Measurements from ENCODE around the gene USP32.
A peak's percentile ranks its signal among the peaks of the same experiment; 100 is the strongest.
"Not testable (repeated sequence)": the region's sequence is repeated elsewhere in the genome, so short reads cannot be mapped to it uniquely, and the experiment has no call there.

USP32 gene

DNA sequence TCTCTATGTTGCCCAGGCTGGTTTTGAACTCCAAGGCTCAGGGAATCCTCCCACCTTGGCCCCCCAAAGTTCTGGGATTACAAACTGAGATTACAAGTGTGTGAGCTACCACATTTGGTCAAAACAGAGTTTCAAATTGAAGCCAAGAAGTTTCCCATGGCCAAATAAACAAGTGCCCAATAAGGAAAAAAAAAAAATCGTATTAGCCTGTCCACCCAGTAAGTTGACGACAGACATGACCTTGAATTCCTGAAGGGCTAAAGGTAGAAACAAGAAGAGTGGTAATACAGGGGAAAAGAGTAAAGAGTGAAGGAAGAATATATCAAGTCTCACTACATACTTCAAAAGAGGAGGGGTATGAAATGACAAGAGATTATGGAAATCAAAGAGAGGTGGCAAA is 176.0 kb downstream of the USP32 start:
- in situ Hi-C loops (cut with MboI; ENCODE audit: low pct_unique_long_range_greater_than_20kb, low sequenced_read_pairs); DNase-seq: not testable (repeated sequence)

DNA sequence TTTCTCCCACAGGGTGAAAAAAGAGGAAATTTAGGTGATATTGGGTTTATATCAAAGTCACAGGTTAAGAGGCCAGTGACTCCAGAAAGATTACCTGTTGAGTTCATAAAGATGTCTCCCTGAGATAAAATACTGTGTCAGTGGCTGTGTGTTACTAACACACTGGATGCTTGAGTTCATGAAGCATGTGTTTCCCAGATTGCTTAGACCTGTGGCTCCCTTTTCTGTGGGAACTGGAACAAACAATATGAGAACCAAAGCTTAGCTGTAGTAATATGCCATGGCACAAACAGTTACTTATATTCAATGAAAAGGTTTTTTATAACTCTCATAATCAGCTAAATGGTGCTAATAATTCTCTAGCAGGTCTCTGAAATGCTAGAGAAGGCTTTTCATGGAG is 180.7 kb downstream of the USP32 start:
- DNase-seq; in situ Hi-C loops (cut with MboI; ENCODE audit: low pct_unique_long_range_greater_than_20kb, low sequenced_read_pairs): not testable (repeated sequence)

DNA sequence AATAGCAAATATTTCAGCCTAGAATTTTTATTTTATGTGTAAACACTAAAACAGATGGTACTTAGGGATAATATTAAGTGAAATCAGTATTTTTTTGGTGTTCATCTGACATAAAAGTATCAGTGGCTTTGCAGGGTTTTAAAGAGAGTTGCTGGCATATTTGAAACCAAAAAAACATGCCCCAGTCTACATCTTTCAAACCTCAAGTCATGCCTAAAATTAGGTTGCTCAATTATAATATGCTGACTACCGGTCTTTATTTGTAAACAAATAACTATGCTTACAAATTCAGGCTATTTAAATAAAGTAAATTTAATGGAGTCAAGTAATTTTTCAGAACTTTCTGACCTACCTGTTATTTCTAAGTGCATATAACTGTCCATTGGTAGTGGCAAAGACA is 183.6 kb downstream of the USP32 start:
- in situ Hi-C loops (cut with MboI; ENCODE audit: low pct_unique_long_range_greater_than_20kb, low sequenced_read_pairs); DNase-seq: not testable (repeated sequence)

DNA sequence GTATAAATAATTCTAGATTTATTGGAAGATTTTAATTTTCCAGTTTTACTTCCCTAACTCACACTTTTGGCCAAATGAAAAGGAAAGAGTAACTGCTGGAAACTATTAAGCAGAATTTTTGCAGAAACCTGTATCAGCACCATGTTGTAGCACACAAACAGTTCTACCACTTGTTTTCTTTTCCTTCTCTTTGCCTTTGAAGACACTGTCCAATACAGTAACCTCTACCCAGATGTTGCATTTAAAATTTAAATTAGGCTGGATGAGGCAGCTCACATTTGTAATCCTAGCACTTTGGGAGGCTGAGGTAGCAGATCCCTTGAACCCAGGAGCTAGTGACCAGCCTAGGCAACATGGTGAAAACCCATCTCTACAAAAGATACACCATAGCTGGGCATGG is 186.2 kb downstream of the USP32 start:
- DNase-seq; in situ Hi-C loops (cut with MboI; ENCODE audit: low pct_unique_long_range_greater_than_20kb, low sequenced_read_pairs): not testable (repeated sequence)

DNA sequence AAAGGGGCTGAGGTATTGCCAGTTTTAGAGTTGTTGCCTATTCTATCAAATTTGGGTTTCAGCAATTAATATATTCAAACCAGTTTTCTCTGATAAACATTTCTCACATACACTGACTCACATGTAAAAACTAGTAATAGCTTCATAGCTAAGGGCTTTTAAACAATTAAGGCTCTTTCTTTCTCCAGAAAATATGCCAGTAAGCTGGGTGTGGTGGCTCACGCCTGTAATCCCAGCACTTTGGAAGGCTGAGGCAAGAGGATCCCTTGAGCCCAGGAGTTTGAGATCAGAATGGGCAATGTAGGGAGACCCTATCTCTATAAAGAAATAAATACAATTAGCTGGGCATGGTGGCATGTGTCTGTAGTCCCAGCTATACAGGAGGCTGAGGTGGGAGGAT is 193.3 kb downstream of the USP32 start:
- DNase-seq; in situ Hi-C loops (cut with MboI; ENCODE audit: low pct_unique_long_range_greater_than_20kb, low sequenced_read_pairs): not testable (repeated sequence)

DNA sequence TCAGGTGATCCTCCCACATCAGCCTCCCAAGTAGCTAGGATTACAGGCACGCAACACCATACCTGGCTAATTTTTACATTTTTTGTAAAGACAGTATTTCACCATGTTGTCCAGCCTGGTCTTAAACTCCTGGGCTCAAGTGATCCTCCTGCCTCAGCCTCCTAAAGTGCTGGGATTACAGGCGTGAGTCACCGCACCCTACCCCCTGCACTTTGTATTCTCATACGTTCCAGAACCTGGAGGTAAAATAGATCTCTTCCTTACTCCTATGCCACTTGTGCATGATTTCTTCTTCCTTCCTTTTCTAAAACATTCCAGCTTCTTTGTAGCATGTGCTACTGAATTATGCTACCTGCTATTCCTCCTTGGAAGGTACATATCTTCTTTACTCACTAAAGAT is 197.8 kb downstream of the USP32 start:
- in situ Hi-C loops (cut with MboI; ENCODE audit: low pct_unique_long_range_greater_than_20kb, low sequenced_read_pairs); DNase-seq: not testable (repeated sequence)

DNA sequence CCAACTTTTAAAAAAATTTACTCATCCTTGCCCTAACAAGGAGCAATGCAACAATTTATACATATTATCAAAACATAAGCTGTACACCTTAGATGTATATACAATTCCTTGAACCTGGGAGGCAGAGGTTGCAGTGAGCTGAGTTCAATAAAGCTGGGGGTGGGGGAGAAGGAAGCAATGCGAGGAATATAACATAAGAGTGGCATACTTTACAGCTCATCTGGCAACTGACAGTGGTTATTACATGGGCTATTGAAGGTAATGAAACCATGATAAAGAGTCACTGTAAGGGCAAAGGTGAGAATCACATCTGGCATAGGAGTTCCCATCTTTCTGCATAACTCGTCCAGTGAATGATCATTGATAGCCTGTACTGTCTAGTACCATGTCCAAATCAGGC is 198.5 kb downstream of the USP32 start:
- in situ Hi-C loops (cut with MboI; ENCODE audit: low pct_unique_long_range_greater_than_20kb, low sequenced_read_pairs) = no loop called here
- no peak for DNase-seq

DNA sequence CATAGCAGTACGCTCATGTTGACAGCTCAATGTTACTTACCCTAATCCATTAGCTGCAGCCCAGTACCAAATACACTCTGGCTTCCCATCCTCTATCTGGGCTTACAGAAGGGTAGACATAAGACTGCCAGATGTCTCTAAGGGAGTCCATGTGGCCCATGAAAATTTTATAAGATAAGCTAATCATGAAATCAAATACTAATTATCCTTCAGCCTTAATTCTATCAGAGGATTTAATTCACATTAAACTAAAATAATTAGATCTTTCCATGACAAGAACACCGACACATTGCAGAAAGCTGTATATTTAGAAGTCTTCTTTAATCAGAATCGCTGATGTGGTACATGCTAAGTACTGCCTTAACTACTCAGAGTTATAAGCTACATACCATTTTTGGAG is 198.9 kb downstream of the USP32 start:
- in situ Hi-C loops (cut with MboI; ENCODE audit: low pct_unique_long_range_greater_than_20kb, low sequenced_read_pairs); DNase-seq: not testable (repeated sequence)

DNA sequence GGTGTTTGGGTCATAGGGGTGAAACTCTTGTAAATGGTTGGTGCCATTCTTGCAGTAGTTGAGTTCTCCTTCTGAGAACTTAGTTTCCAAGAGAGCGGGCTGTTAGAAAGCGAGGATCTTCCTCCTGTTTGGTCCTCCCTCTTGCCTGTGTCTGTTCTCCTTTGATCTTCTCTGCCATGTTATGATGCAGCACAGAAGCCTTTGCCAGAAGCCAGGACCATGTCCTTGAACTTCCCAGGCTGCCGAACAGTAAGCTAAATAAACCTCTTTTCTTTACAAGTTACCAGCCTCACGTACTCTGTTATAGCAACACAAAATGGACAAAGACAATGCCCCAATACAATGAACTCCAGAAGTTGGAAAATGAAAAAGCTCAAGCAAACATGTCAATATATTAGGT is 201.9 kb downstream of the USP32 start:
- in situ Hi-C loops (cut with MboI; ENCODE audit: low pct_unique_long_range_greater_than_20kb, low sequenced_read_pairs); DNase-seq: not testable (repeated sequence)

DNA sequence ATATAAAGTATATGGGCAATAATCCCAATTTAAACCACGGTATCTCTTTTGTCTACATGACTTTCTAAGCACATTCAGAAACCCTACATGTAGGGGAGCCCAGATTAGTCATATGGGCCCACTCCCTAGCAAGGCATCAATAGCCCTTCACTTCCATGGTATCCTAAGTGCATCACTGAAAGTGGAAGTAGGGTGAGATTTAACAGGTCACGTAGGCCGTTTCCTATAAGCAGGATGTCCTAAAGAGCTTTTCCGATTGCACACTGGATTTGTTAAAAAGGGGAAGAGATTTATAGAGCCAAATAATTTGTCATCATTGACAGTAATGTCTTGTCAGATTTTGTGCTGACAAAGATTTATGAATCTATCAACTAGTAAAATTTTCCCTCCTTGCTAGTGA is 203.2 kb downstream of the USP32 start:
- in situ Hi-C loops (cut with MboI; ENCODE audit: low pct_unique_long_range_greater_than_20kb, low sequenced_read_pairs) = no loop called here
- DNase-seq = no peak

DNA sequence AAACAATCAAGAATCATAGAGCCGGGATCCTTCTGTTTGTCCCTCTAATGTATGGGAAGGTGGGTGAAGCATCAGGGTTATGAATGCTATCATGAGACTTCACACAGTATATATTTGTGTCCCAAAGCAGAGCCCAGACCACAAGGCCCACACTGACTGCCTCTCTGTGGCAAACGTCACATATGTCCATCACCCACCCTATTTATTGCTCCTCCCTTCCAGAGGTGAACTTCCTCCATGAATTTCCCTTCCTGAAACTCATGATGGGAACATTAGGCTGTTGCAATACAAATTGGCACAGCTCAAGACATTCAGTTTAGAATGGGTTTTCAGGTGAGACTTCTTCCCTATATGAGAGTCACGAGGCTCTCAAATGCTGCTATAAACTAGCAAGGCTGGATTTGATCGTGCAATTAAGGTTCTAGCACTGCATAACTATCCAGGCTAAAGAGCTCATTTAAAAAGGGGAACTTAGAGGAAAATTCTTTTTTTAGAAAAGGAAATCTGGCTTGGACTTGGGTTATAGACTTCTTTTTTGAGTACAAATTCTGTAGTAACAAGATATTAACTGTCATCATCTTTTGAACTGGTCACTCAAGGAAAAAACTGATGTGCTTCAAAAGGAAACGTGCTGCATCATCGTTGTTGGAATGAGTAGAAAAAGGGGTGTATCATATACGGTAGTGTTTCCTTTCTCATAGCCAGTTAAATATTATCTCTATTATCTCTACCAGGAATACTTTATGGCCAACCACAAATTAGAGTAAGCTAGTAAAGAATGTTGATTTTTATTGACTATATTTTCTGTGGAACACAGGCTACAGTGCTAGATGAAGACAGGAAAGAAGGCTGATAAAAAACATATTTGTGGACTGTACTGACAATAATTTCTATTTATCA is 204.8 kb downstream of the USP32 start:
- in situ Hi-C loops (cut with MboI; ENCODE audit: low pct_unique_long_range_greater_than_20kb, low sequenced_read_pairs) = not testable (repeated sequence)
- DNase-seq = peak; percentile 67

DNA sequence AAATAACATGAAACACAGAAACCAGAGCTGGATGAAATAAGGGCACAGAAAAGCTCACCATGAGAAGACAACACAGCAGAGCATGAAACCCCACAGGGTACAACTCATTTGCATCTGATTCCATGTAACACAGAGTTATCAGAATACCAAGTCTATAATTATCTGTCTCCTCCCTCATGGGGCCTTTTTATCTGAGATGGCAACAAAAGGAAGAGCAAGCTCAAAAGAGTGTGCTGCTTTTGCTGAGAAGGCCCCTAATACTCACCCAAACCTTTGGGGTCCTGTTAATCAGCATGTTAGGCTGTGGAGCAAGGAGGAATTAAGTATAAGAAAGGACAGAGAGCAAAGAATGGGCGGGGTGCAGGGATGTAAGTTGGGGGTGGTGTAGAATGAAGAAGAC is 205.6 kb downstream of the USP32 start:
- in situ Hi-C loops (cut with MboI; ENCODE audit: low pct_unique_long_range_greater_than_20kb, low sequenced_read_pairs); DNase-seq: not testable (repeated sequence)

DNA sequence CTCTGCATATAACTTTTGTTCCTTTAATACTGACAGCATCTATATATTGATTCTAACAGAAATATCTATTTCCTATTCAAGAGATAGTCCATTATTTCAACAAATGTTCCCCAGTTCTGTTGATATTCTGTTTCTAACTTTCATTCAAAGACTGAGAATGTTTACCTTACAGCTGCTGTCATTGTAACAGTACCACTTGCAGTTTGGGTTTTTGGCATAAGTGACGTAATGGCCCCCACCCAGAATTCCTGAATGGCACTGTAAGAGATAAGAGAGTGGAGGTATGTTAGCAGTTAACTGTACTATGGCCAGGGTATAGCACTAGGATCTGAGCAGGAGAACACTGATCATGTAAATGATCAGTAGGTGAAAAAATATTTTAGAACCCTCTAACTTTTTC is 211.6 kb downstream of the USP32 start:
- in situ Hi-C loops (cut with MboI; ENCODE audit: low pct_unique_long_range_greater_than_20kb, low sequenced_read_pairs) = not testable (repeated sequence)

DNA sequence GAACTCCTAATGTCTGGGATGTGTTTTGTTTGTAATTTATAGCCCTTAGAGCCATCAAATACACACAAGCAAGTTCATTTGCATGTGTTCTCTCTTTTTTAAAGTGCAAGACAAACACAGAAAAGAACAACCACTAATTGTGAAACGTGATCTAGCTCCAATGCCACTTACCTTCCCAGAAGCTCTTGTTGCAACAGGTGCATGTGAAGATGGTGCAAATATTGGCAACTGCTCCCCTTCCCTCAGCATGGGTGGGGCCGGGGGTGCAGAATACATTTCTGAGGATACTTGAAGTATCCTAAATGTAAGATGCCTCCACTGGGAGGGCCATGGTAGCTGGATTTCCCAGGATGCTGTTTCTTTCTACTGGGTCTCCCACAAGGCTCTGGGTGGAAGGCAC is 213.8 kb downstream of the USP32 start:
- in situ Hi-C loops (cut with MboI; ENCODE audit: low pct_unique_long_range_greater_than_20kb, low sequenced_read_pairs) = not testable (repeated sequence)

More for the DNA sequence above, 211.6 kb downstream of the USP32 start:
- DNase-seq = not testable (repeated sequence)

DNA sequence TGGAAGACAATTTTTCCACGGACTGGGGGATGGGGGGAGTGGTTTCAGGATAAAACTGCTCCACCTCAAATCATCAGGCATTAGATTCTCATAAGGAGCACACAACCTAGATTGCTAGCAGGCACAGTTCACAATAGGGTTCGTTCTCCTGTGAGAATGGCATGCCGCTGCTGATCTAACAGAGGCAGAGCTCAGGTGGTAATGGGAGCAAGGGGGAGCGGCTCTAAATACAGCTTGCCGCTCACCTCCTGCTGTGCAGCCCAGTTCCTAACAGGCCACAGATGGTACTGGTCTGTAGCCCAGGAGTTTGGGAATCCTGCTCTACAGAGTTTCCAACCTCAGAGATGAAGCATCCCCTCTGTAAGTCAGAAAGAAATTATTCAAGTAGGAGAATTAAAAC is 215.2 kb downstream of the USP32 start:
- in situ Hi-C loops (cut with MboI; ENCODE audit: low pct_unique_long_range_greater_than_20kb, low sequenced_read_pairs); DNase-seq: not testable (repeated sequence)

More for the DNA sequence above, 213.8 kb downstream of the USP32 start:
- DNase-seq = not testable (repeated sequence)

DNA sequence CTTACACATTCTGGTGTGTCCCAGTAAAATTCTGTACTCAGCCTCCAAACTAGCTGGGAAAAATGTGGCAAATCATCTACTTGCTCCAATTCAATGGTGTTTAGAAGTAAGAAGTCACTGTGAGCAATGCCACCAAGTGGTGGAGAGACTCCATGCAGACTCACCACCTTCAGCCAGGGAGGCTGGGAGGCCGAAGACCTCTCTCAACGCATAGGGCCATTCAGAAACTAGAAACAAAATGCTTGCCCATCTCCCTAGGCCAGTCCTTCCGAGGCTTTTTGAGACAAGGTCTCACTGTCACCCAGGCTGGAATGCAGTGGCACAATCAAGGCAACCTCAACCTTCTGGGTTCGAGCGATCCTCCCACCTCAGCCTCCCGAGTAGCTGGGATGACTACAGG is 217.2 kb downstream of the USP32 start:
- peak; percentile 53 for DNase-seq
- in situ Hi-C loops (cut with MboI; ENCODE audit: low pct_unique_long_range_greater_than_20kb, low sequenced_read_pairs) = not testable (repeated sequence)

DNA sequence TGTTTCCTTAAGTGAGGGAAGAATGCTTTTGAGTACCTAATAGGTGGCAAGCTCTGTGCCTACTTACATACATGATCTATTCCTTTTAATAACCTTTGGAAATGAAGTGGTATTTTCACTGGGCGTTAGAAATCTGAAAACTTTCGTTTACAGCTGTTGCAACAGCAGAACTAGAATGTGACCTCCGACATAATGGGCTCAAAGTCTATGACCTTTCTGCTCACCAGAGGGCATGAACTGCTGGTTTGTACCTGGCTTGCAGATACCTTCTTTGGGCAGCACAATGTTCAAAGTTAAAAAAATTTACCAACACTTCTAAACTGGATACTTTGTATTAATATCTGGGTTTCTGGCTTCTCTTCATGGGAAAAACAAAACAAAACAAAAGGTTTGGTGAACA is 217.9 kb downstream of the USP32 start:
- in situ Hi-C loops (cut with MboI; ENCODE audit: low pct_unique_long_range_greater_than_20kb, low sequenced_read_pairs) = no loop called here
- DNase-seq = no peak

DNA sequence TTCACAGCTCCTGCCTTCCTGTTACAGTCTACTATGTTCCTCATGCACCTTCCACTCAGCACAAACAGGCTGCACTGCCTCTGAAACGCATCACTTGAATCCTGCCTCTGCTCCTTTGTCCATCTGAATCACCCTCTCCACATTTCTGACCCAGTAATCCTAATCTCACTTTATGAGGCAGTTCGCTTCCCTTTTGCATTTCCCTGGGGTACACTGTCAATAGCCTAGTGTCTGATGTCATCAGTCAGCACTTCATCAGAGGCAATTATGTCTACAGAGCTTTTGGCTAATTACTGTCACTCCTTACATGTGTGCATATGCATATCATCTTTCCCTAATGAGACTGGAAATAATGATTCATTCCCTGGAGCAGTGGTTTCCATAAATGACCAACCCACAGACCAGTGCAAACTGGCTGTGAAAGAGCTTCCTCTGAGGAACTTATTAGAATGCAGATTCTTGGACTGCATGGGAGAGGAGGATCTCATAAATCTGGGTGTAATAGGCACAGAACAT is 218.6 kb downstream of the USP32 start:
- DNase-seq = no peak
- in situ Hi-C loops (cut with MboI; ENCODE audit: low pct_unique_long_range_greater_than_20kb, low sequenced_read_pairs) = no loop called here

DNA sequence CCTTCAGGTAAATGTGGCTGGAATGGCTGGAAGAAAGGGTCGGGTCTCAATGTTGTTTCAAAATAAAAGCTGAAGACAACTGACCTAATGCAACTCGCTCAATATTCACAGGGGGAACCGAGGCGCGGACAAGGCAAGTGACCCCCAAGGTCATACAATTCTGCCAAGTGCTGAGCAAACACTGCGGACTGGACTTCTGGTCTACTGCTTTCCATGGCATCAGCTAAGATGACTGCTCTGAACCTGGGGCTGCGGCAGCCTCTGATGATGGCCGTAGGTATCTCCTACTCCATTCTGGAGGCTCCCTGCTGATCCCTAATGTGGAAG is 220.2 kb downstream of the USP32 start:
- no peak for DNase-seq
- in situ Hi-C loops (cut with MboI; ENCODE audit: low pct_unique_long_range_greater_than_20kb, low sequenced_read_pairs) = no loop called here

DNA sequence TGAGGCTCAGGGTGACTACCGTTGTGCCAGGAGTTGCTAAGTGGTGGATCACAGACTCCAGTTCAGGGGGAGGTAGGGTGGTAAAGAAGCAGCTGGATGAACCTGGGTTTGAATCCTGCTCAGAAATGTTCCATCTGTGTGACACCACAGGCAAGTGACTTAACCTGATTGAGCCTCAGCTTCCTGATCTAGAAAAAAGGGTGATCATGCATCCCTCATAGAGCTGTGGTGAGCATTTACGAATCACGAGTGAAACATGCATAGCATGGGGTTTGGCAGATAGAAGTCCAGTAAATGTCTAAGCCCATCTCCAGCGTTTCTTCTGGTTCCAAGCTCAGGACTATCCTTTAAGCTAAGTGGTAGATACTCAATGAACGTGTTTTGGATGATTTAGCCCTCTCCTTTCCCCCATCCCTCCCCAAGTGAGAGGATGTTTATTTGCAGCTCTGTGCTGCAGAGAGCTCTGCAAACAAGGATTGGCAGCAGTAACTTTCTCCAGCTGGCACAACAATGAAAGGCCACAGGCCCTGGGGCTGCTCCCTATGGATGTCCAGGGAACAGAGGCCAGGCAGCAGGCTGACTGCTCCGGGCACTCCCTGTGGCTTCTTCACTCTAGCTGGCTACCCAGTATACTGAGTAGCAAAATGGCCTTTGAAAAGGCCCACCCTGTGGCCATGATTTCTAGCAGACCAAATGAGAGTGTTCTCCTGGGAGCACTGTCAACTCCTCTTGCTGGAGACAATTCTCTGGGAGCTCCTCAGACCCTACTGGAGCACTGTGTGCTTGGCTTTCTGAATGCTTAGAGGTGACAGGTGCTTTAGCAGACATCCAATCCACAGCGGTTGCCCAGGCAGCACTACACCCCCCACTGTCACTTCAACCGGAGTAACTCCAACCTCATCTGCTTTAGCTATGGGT is 220.8 kb downstream of the USP32 start:
- in situ Hi-C loops (cut with MboI; ENCODE audit: low pct_unique_long_range_greater_than_20kb, low sequenced_read_pairs) = no loop called here
- no peak for DNase-seq

Data from KBM-7 (cell line).